GM12892 (cell line): ENCODE results near the gene H1-8.

Experiments
- POLR2A ChIP-seq: IDR thresholded peaks from 2 replicates; pipeline ENCODE4 v1.6.1; 2011; ENCODE audit warnings: low read depth, low read length, control low read depth
- POLR2AphosphoS5 ChIP-seq: IDR thresholded peaks from 2 replicates; pipeline ENCODE4 v1.6.1; 2011; ENCODE audit warnings: low read depth, low read length, control low read depth
- TAF1 ChIP-seq: IDR thresholded peaks from 2 replicates; pipeline ENCODE4 v1.6.1; 2011; ENCODE audit warnings: low read depth, mild to moderate bottlenecking, control low read depth, low read length, borderline replicate concordance

GRCh38 chr3:129562803-129563202 lies 19.8 kb downstream of the H1-8 start:
- TF ChIP-seq POLR2A = no peak
- no peak for TF ChIP-seq POLR2AphosphoS5
- no peak for TF ChIP-seq TAF1
